MM.1S (cell line): ENCODE results near the gene ORC3.
A peak's percentile ranks its signal among the peaks of the same experiment; 100 is the strongest.

Experiments
- DNase-seq: peaks from one replicate; pipeline ENCODE4 v3.0.0-alpha.2; 2015
- H2AFZ ChIP-seq: fragments of 300-600 bp; sonication (generic); 2 replicates; pipeline ENCODE4 v1.6.0; 2016; ENCODE audit warnings: antibody characterized with exemption, low read length
- H3F3A ChIP-seq: fragments of 300-600 bp; sonication (generic); 2 replicates; pipeline ENCODE4 v1.6.1; 2016; ENCODE audit warnings: mild to moderate bottlenecking, antibody characterized with exemption, low read length, moderate library complexity, mixed read lengths; ENCODE audit not compliant: insufficient read depth
- H3K27ac ChIP-seq: fragments of 300-600 bp; sonication (generic); 2 replicates; pipeline ENCODE4 v1.5.1; 2016; ENCODE audit warnings: mild to moderate bottlenecking, low read length
- H3K27me3 ChIP-seq: fragments of 300-600 bp; sonication (generic); replicated peaks from 2 replicates; pipeline ENCODE4 v1.6.0; 2016; ENCODE audit warnings: low read length; ENCODE audit not compliant: insufficient read depth
- H3K36me3 ChIP-seq: fragments of 300-600 bp; sonication (generic); replicated peaks from 2 replicates; pipeline ENCODE4 v1.6.1; 2016; ENCODE audit warnings: mild to moderate bottlenecking, low read length, mixed read lengths; ENCODE audit not compliant: insufficient read depth
- H3K4me1 ChIP-seq: fragments of 300-600 bp; sonication (generic); 2 replicates; pipeline ENCODE4 v1.6.1; 2016; ENCODE audit warnings: low read length, mixed read lengths
- H3K4me2 ChIP-seq: fragments of 300-600 bp; sonication (generic); 2 replicates; pipeline ENCODE4 v1.6.0; 2016; ENCODE audit warnings: low read depth, low read length
- H3K4me3 ChIP-seq: fragments of 300-600 bp; sonication (generic); 2 replicates; pipeline ENCODE4 v1.5.1; 2016; ENCODE audit warnings: low read length, mixed read lengths
- H3K79me2 ChIP-seq: fragments of 300-600 bp; sonication (generic); 2 replicates; pipeline ENCODE4 v1.6.1; 2016; ENCODE audit warnings: mixed run types, low read length, mixed read lengths
- H3K9ac ChIP-seq: fragments of 300-600 bp; sonication (generic); 2 replicates; pipeline ENCODE4 v1.6.1; 2016; ENCODE audit warnings: low read length, mixed read lengths
- H3K9me2 ChIP-seq: fragments of 300-600 bp; sonication (generic); replicated peaks from 2 replicates; pipeline ENCODE4 v1.6.1; 2016; ENCODE audit warnings: mild to moderate bottlenecking, low read length, mixed read lengths; ENCODE audit not compliant: insufficient read depth
- H3K9me3 ChIP-seq: fragments of 300-600 bp; sonication (generic); replicated peaks from 2 replicates; pipeline ENCODE4 v1.6.1; 2016; ENCODE audit warnings: mild to moderate bottlenecking, low read length, mixed read lengths; ENCODE audit not compliant: insufficient read depth
- H4K20me1 ChIP-seq: fragments of 300-600 bp; sonication (generic); 2 replicates; pipeline ENCODE4 v1.6.1; 2016; ENCODE audit warnings: mild to moderate bottlenecking, low read length, moderate library complexity, mixed read lengths; ENCODE audit not compliant: insufficient read depth
- EZH2 ChIP-seq: fragments of 300-600 bp; sonication (generic); optimal IDR thresholded peaks from 2 replicates; pipeline ENCODE3; 2017; ENCODE audit warnings: low read depth, mild to moderate bottlenecking, antibody characterized with exemption, low read length, mixed read lengths
- EZH2phosphoT487 ChIP-seq: fragments of 300-600 bp; sonication (generic); IDR thresholded peaks from 2 replicates; pipeline ENCODE4 v1.6.1; 2018; ENCODE audit warnings: antibody characterized with exemption, low read length
- TF ChIP-seq, protein P1 (sequence below): fragments of 300-600 bp; sonication (generic); IDR thresholded peaks from 2 replicates; pipeline ENCODE4 v1.5.1; 2016; ENCODE audit warnings: antibody characterized with exemption, low read length, mixed read lengths

The ORC3 gene

DNA sequence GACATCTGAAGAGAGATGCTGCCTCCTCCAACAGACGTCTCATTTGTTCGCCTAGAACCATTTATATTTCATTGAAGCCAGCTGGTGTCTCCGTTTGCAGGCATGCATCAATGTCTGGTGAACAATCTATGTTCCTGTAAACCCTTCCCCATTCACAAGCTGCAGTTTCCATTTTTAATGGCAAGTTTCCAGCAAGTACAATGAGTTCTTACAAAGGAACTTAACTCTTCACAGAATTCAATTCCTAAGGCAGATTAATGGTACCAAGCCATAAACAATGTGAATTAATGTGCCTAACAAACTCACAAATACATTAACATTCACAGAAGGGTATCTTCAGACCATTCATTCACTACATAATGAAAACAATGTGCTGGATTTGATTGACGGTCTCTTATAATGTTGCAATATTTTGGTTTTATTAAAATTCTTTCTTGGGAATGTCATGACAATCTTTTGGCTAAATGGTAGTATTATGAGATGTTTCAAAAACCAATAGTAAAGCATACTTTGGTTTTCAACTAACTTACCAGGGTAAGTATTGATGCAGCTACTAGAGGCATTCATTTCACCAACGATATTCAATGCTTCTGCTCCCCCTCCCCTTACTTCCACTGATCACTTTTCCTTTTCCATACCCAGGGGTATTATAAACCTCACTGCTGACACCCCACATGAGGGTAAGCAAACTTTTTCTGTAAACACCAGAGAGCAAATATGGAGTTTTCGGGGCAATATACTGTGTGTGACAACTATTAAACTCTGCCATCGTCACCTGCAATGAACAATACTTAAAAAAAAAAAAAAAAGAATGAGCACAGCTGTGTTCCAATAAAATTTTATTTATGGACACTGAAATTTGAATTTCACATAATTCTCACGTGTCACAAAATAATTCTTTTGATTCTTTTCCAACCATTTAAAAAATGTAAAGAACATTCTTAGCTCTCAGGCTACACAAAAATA is 107.9 kb downstream of the ORC3 start:
- Histone ChIP-seq H3K9ac (no peak overlapping the region; the same call in 1 of the 2 replicates), H3K4me2 (peak overlapping the region; percentile 65), H3K27ac (peak overlapping the region; percentile 88; the same call in 1 of the 2 replicates), H3K4me3 (peak overlapping the region; percentile 72), H3K36me3 (peaks cover 7% of the 10 kb centered on the region; the same call in 1 of the 2 replicates), H3K79me2 (peaks cover 92% of the 10 kb centered on the region), H3F3A (peaks cover 23% of the 10 kb centered on the region), H2AFZ (no peak overlapping the region), H3K27me3 (no peaks in the 10 kb centered on the region), H3K9me3 (no peaks in the 10 kb centered on the region), H3K9me2 (no peaks in the 10 kb centered on the region), H4K20me1 (peaks cover 35% of the 10 kb centered on the region), H3K4me1 (peaks cover 19% of the 10 kb centered on the region)
- DNase-seq = no peak
- TF ChIP-seq EZH2 (no peak), EZH2phosphoT487 (no peak)
- TF ChIP-seq, protein P1, sequence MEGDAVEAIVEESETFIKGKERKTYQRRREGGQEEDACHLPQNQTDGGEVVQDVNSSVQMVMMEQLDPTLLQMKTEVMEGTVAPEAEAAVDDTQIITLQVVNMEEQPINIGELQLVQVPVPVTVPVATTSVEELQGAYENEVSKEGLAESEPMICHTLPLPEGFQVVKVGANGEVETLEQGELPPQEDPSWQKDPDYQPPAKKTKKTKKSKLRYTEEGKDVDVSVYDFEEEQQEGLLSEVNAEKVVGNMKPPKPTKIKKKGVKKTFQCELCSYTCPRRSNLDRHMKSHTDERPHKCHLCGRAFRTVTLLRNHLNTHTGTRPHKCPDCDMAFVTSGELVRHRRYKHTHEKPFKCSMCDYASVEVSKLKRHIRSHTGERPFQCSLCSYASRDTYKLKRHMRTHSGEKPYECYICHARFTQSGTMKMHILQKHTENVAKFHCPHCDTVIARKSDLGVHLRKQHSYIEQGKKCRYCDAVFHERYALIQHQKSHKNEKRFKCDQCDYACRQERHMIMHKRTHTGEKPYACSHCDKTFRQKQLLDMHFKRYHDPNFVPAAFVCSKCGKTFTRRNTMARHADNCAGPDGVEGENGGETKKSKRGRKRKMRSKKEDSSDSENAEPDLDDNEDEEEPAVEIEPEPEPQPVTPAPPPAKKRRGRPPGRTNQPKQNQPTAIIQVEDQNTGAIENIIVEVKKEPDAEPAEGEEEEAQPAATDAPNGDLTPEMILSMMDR = no peak

DNA sequence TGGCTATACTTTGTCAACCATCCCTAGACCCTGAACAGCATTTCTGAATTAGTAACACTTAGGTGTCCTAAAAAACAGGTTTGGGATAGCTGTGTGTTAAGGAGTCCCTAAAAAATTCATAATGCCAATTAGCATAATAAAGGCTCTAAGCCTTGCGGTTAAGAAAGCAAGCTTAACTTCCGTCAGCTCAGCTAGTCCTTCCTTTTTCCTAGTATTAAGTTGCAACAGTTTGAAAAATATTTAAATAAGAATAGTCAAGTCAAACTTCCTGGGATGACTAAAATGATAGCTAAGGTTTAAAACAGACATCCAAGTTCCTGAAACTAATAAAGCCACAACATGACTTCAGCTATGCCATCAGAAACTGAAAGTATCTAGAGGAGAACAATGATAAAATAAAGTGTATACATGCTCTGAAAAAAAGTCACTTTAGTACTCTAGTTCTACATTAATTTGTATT is 108.6 kb downstream of the ORC3 start:
- Histone ChIP-seq H3K9ac (peak overlapping the region; percentile 94; the same call in 1 of the 2 replicates), H3K4me1 (peaks cover 19% of the 10 kb centered on the region), H3K79me2 (peaks cover 85% of the 10 kb centered on the region), H3K9me3 (no peaks in the 10 kb centered on the region), H3F3A (peaks cover 26% of the 10 kb centered on the region), H3K4me2 (peak overlapping the region; percentile 65), H3K9me2 (no peaks in the 10 kb centered on the region), H3K4me3 (peak overlapping the region; percentile 72), H3K36me3 (peaks cover 7% of the 10 kb centered on the region; the same call in 1 of the 2 replicates), H2AFZ (no peak overlapping the region), H3K27ac (peak overlapping the region; percentile 88; the same call in 1 of the 2 replicates), H3K27me3 (no peaks in the 10 kb centered on the region), H4K20me1 (peaks cover 35% of the 10 kb centered on the region)
- TF ChIP-seq, protein P1 = no peak
- TF ChIP-seq EZH2phosphoT487 (no peak), EZH2 (no peak)
- DNase-seq = peak; percentile 59

DNA sequence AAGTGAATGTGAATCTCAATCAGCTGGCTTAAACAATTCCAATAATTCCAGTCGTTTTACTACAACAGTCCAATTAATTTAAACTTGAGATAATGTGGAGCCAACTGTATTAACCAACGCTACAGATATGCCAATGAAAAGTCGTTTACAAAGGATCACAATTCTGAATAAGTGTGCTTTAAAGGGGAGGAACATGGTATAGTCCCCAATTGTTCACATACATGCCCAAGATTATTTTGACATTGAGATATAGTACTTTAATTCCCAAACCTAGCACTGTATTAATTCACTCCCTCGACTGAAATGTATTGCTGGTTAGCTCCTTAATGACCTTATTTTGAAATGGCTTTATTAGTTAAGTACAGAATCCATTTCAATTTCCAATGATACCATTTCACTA is 109.6 kb downstream of the ORC3 start:
- no peak for DNase-seq
- Histone ChIP-seq H3K27me3 (no peaks in the 10 kb centered on the region), H3K9me3 (no peaks in the 10 kb centered on the region), H3K9ac (peak overlapping the region; percentile 94; the same call in 1 of the 2 replicates), H4K20me1 (peaks cover 29% of the 10 kb centered on the region), H3F3A (peaks cover 26% of the 10 kb centered on the region), H3K4me3 (peak overlapping the region; percentile 72), H3K4me1 (peaks cover 19% of the 10 kb centered on the region), H3K36me3 (peaks cover 7% of the 10 kb centered on the region; the same call in 1 of the 2 replicates), H3K79me2 (peaks cover 75% of the 10 kb centered on the region), H3K4me2 (peak overlapping the region; percentile 65), H3K27ac (peak overlapping the region; percentile 88; the same call in 1 of the 2 replicates), H3K9me2 (no peaks in the 10 kb centered on the region), H2AFZ (no peak overlapping the region)
- TF ChIP-seq, protein P1 = no peak
- TF ChIP-seq EZH2phosphoT487 (no peak), EZH2 (no peak)
